GM19438 (cell line): ENCODE measurements around the gene SLC17A8.
"Not testable (repeated sequence)": the region's sequence is repeated elsewhere in the genome, so short reads cannot be mapped to it uniquely, and the experiment has no call there.

Experiments used
- ATAC-seq: cut with Tn5 transposase; IDR thresholded peaks from one replicate; pipeline ENCODE4 v1.9.1; 2021; ENCODE audit warnings: low read depth; ENCODE audit not compliant: unreplicated experiment

Gene SLC17A8

GRCh38 chr12:100356644-100357223 is at the start of gene SLC17A8:
Gene SLC17A8 (plus strand): TSS chr12:100357074. CDS start chr12:100357392, 318 bp downstream.
- no peak for ATAC-seq

- ATAC-seq = not testable (repeated sequence)
These were observed 48.7 kb upstream of the SLC17A8 start for GRCh38 chr12:100308138-100308537.

- no peak for ATAC-seq
These were observed 45.6 kb upstream of the SLC17A8 start for GRCh38 chr12:100311317-100311716.

- no peak for ATAC-seq
These were observed 39.5 kb upstream of the SLC17A8 start for GRCh38 chr12:100317371-100317770.

- ATAC-seq = no peak
These were observed 32.4 kb upstream of the SLC17A8 start for GRCh38 chr12:100324498-100324897.

GRCh38 chr12:100326208-100326607 is 30.7 kb upstream of the SLC17A8 start:
- no peak for ATAC-seq

- ATAC-seq = peak; percentile 86
These were observed 27.1 kb upstream of the SLC17A8 start for GRCh38 chr12:100329800-100330199.

- ATAC-seq = no peak
These were observed 25.0 kb upstream of the SLC17A8 start for GRCh38 chr12:100331871-100332270.

- ATAC-seq = no peak
These were observed 24.0 kb upstream of the SLC17A8 start for GRCh38 chr12:100332852-100333251.

GRCh38 chr12:100337299-100337698 is 19.6 kb upstream of the SLC17A8 start:
- ATAC-seq = no peak

- no peak for ATAC-seq
These were observed 19.1 kb upstream of the SLC17A8 start for GRCh38 chr12:100337727-100338126.

- no peak for ATAC-seq
These were observed 17.8 kb upstream of the SLC17A8 start for GRCh38 chr12:100339071-100339470.

- not testable (repeated sequence) for ATAC-seq
These were observed 14.0 kb upstream of the SLC17A8 start for GRCh38 chr12:100342897-100343296.

- not testable (repeated sequence) for ATAC-seq
These were observed 12.5 kb upstream of the SLC17A8 start for GRCh38 chr12:100344351-100344750.

GRCh38 chr12:100345020-100345767 is 11.7 kb upstream of the SLC17A8 start:
- ATAC-seq = no peak

- ATAC-seq = no peak
These were observed 10.2 kb upstream of the SLC17A8 start for GRCh38 chr12:100346660-100347059.

GRCh38 chr12:100348657-100349454 is 8.0 kb upstream of the SLC17A8 start:
- no peak for ATAC-seq

GRCh38 chr12:100359248-100359647 is 2.4 kb downstream of the SLC17A8 start:
- ATAC-seq = no peak

GRCh38 chr12:100359822-100360221 is 2.9 kb downstream of the SLC17A8 start:
- no peak for ATAC-seq

- no peak for ATAC-seq
These were observed 3.6 kb downstream of the SLC17A8 start for GRCh38 chr12:100360450-100360849.

GRCh38 chr12:100364324-100364723 is 7.5 kb downstream of the SLC17A8 start:
- ATAC-seq = no peak
